Right lobe of liver (tissue), 4 donors: ENCODE results near the gene HSCB.

Source experiments
- POLR2A ChIP-seq: fragments of 450-650 bp; IDR thresholded peaks from one replicate; pipeline ENCODE4 v1.6.1; 2017; ENCODE audit warnings: antibody characterized with exemption, mild to moderate bottlenecking
- TF ChIP-seq, protein P1 (sequence below), 4 donors: fragments of 200-600 bp in 3 of 4; fragments of 450-650 bp in 1 of 4; IDR thresholded peaks; one replicate each; pipeline versions ENCODE4 v1.5.1 to v1.8.0; 2016 to 2022; ENCODE audit warnings: antibody characterized with exemption in 4 of 4, mild to moderate bottlenecking in 2 of 4
- donor health status: DM: no; HTN: no; CAD: no.
- donor health status: DM: no; HTN: no; CAD: no.
- donor health status: DM: no; HTN: yes; CAD: no.

DNA sequence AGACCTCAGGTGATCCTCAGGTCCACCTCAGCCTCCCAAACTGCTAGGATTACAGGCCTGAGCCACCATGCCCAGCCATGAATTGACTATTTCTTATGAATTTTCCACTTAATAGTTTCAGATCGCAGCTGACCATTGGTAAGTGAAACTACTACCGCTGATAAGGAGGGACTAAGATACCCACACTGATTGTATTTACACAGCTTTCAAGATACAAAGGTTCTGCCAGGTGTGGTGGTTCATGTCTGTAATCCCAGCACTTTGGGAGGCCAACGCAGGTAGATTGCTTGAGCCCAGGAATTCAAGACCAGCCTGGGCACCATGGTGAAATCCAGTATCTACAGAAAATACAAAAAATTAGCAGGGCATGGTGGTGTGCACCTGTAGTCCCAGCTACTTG lies 4.1 kb upstream of the HSCB start:
- TF ChIP-seq POLR2A: no peak
- TF ChIP-seq, protein P1, sequence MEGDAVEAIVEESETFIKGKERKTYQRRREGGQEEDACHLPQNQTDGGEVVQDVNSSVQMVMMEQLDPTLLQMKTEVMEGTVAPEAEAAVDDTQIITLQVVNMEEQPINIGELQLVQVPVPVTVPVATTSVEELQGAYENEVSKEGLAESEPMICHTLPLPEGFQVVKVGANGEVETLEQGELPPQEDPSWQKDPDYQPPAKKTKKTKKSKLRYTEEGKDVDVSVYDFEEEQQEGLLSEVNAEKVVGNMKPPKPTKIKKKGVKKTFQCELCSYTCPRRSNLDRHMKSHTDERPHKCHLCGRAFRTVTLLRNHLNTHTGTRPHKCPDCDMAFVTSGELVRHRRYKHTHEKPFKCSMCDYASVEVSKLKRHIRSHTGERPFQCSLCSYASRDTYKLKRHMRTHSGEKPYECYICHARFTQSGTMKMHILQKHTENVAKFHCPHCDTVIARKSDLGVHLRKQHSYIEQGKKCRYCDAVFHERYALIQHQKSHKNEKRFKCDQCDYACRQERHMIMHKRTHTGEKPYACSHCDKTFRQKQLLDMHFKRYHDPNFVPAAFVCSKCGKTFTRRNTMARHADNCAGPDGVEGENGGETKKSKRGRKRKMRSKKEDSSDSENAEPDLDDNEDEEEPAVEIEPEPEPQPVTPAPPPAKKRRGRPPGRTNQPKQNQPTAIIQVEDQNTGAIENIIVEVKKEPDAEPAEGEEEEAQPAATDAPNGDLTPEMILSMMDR (IDR thresholded peaks at IDR 0.05): no peak
